ENCODE results near the gene MTREX.

DNA sequence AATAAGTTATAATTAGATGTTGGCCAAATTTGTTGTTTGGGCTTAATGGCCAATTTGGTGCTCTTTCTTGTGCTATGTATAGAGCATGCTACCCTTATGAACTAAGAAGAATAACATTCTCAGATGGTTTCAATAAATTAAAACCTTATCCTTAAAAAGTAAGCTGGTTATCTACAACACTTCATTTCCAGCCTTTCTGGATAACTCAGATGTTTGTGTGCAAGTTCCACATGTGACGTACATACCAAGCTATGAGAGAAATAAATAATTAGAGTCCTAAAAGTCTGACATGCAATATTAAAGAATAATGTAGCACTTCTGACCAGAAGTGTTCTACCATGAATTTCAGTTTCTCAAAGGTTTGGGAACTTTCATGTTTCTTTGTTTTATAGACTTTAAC is 11.7 kb downstream of the MTREX start:
- TF ChIP-seq, protein P1, sequence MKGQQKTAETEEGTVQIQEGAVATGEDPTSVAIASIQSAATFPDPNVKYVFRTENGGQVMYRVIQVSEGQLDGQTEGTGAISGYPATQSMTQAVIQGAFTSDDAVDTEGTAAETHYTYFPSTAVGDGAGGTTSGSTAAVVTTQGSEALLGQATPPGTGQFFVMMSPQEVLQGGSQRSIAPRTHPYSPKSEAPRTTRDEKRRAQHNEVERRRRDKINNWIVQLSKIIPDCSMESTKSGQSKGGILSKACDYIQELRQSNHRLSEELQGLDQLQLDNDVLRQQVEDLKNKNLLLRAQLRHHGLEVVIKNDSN (IDR thresholded peaks at IDR 0.05) = no peak
- TF ChIP-seq TAF1 (IDR thresholded peaks at IDR 0.05; ENCODE audit: low read depth) = no peak
- TF ChIP-seq EP300 (IDR thresholded peaks at IDR 0.05; ENCODE audit: borderline replicate concordance) = no peak
